NCI-H345 treated with DMSO at 0.1 percent for 48 hours (cell line): Measurements from ENCODE around the gene PCDHB7.
"Not testable (repeated sequence)": the region's sequence is repeated elsewhere in the genome, so short reads cannot be mapped to it uniquely, and the experiment has no call there.

Experiments
- DNase-seq: peaks from one replicate; lab custom pipeline; 2025; ENCODE audit not compliant: unreplicated experiment; lab: John Stamatoyannopoulos, UW

PCDHB7 gene

GRCh38 chr5:141179876-141180275 lies 7.4 kb downstream of the PCDHB7 start:
- not testable (repeated sequence) for DNase-seq

- DNase-seq: no peak
These were observed 7.9 kb downstream of the PCDHB7 start for GRCh38 chr5:141180313-141180712.

- DNase-seq: no peak
These were observed 9.8 kb downstream of the PCDHB7 start, which contains the start of gene PCDHB16 for GRCh38 chr5:141182248-141182647. TSS of gene PCDHB16 (plus strand) at chr5:141182387. CDS start at chr5:141182560, 173 bp downstream.

- DNase-seq: not testable (repeated sequence)
These were observed 11.8 kb downstream of the PCDHB7 start for GRCh38 chr5:141184117-141184855.

- DNase-seq: peak; percentile 70
These were observed 14.6 kb downstream of the PCDHB7 start, which contains the start of gene PCDHB9 for GRCh38 chr5:141186897-141187512. TSS of gene PCDHB9 (plus strand) at chr5:141187161. CDS start at chr5:141187319, 158 bp downstream.

GRCh38 chr5:141188682-141189081 lies 16.2 kb downstream of the PCDHB7 start:
- not testable (repeated sequence) for DNase-seq

- DNase-seq: not testable (repeated sequence)
These were observed 16.7 kb downstream of the PCDHB7 start for GRCh38 chr5:141189131-141189530.

- DNase-seq: no peak
These were observed 19.8 kb downstream of the PCDHB7 start, which contains the start of gene PCDHB10 for GRCh38 chr5:141192110-141192725. TSS of gene PCDHB10 (plus strand) at chr5:141192353. CDS start at chr5:141192553, 200 bp downstream.

GRCh38 chr5:141194332-141194731 lies 21.9 kb downstream of the PCDHB7 start:
- DNase-seq: not testable (repeated sequence)

- DNase-seq: no peak
These were observed 23.9 kb downstream of the PCDHB7 start for GRCh38 chr5:141196363-141196762.

- DNase-seq: no peak
These were observed 27.2 kb downstream of the PCDHB7 start, which contains the start of gene PCDHB11 for GRCh38 chr5:141199359-141200235. TSS of gene PCDHB11 (plus strand) at chr5:141199627. CDS start at chr5:141199775, 148 bp downstream.

- not testable (repeated sequence) for DNase-seq
These were observed 28.7 kb downstream of the PCDHB7 start for GRCh38 chr5:141201126-141201525.

- DNase-seq: not testable (repeated sequence)
These were observed 29.2 kb downstream of the PCDHB7 start for GRCh38 chr5:141201646-141202045.

- no peak for DNase-seq
These were observed 36.0 kb downstream of the PCDHB7 start, which contains the start of gene PCDHB12 for GRCh38 chr5:141208478-141208877. TSS of gene PCDHB12 (plus strand) at chr5:141208719. CDS start at chr5:141208908, 189 bp downstream.

- DNase-seq: not testable (repeated sequence)
These were observed 37.8 kb downstream of the PCDHB7 start for GRCh38 chr5:141210281-141210680.

- not testable (repeated sequence) for DNase-seq
These were observed 38.4 kb downstream of the PCDHB7 start for GRCh38 chr5:141210849-141211248.

GRCh38 chr5:141213656-141214339 lies 41.4 kb downstream of the PCDHB7 start, which contains the start of gene PCDHB13:
TSS of gene PCDHB13 (plus strand) at chr5:141213919. CDS start at chr5:141214124, 205 bp downstream.
- not testable (repeated sequence) for DNase-seq

- not testable (repeated sequence) for DNase-seq
These were observed 42.1 kb downstream of the PCDHB7 start for GRCh38 chr5:141214583-141214982.

GRCh38 chr5:141215504-141215903 lies 43.1 kb downstream of the PCDHB7 start:
- DNase-seq: not testable (repeated sequence)

- not testable (repeated sequence) for DNase-seq
These were observed 43.6 kb downstream of the PCDHB7 start for GRCh38 chr5:141216035-141216434.
